Measurements from ENCODE around the gene RPL10.

The RPL10 gene

DNA sequence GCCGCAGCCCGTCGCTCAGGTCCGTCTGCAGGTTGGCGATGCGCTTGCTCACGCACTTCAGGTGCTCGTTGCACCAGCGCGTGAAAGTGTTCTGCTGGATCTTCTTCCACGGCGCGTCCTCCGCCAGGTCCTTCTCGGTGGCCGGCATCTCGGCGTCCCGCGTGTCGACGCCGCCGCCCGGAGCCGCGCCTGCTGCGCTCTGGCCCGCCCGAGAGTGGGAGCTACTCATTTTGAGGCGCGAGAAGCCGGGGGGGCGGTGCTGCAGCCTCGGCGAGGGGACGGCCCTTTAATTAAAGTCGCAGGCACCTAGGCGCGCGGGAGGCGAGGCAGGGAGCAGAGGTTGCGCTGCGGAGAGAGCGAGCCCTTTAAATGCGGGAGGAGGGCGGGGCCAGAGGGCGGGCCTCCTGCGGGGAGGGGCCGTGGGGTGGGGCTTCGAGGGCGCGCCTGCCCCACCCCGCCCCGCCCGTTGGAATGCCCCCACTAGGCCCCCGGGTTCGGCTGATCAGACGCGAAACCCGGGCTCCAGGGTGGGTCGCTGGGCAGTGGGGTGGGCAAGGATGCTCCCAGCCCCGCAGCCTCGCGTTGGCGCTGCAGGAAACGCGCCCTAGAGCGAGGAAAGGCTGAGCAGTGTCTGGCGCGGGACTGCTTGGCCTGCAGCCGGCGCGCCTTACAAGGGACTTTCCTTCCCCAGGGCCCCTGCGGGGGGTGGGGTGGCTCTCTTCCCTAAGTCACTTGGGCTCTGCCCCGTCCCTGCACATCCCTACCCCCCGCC lies 27.0 kb upstream of the RPL10 start:
- peaks cover 4% of the 10 kb centered on the region; the same call in 1 of the 2 replicates for H3K27me3 ChIP-seq (ENCODE audit: control insufficient read depth, insufficient read depth, low read length)
- H3K4me3 ChIP-seq (ENCODE audit: low read depth, low read length), result peak overlapping the region; percentile 92
- H3K9me3 ChIP-seq (ENCODE audit: control insufficient read depth, insufficient read depth, low read length), result peaks cover 26% of the 10 kb centered on the region
- H3K4me1 ChIP-seq (ENCODE audit: control insufficient read depth, insufficient read depth, low read length), result peaks cover 18% of the 10 kb centered on the region
- H3K27ac ChIP-seq (ENCODE audit: low read depth, low read length), result peak overlapping the region; percentile 97
- H3K9ac ChIP-seq (ENCODE audit: low read depth, low read length), result peak overlapping the region; percentile 99
- H3K36me3 ChIP-seq (ENCODE audit: control insufficient read depth, insufficient read depth, low read length), result peaks cover 31% of the 10 kb centered on the region

DNA sequence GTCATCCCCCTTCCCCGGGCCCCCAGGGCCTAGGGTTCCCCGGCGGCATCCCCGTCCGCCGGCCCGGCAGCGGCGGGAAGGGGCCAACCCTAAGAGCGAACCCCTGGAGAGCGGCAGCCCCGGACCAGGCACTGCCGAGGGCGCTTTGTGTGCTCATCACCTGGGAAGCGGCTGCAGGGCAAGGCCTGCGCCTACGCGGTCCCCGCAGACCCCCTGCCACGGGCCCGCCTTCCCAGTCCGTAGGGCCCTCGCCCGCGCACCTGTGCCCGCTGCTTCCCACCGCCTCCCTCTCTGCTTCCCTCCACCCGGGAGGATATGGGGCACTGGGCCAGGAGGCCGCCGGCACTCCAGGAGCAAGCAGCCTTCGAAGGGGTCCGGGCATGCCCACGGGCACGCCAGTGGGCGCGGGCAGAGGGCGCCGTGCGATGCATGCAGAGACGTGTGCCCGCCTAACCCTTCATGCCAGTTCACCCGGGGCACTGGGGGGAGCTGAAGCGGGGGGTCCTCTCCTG lies 26.3 kb upstream of the RPL10 start:
- Histone ChIP-seq H3K4me3 (ENCODE audit: low read depth, low read length) (peak overlapping the region; percentile 61), H3K36me3 (ENCODE audit: control insufficient read depth, insufficient read depth, low read length) (peaks cover 24% of the 10 kb centered on the region), H3K27me3 (ENCODE audit: control insufficient read depth, insufficient read depth, low read length) (peaks cover 4% of the 10 kb centered on the region; the same call in 1 of the 2 replicates), H3K9ac (ENCODE audit: low read depth, low read length) (no peak overlapping the region), H3K9me3 (ENCODE audit: control insufficient read depth, insufficient read depth, low read length) (peaks cover 24% of the 10 kb centered on the region), H3K27ac (ENCODE audit: low read depth, low read length) (no peak overlapping the region), H3K4me1 (ENCODE audit: control insufficient read depth, insufficient read depth, low read length) (peaks cover 18% of the 10 kb centered on the region)

DNA sequence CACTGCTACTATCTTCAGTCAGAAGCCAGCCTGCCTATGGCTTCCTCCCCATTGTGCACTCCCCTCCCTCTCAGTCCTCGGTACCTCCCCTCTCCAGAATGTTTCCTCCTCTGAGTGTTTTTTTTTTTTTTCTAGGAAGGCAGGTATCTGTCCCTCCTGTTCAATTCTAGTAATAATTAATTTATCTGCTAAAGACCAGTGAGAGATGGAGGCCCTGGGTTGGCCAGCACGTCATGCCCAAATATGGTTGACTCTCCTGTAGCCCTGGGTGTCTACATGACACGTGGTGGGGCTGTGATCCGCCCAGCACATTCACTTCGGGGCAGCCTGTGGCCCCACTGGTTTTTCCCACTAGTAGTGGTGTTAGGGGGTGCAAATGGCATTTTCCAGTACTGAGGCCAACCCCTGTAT lies 25.6 kb upstream of the RPL10 start:
- Histone ChIP-seq H3K9ac (ENCODE audit: low read depth, low read length) (no peak overlapping the region), H3K4me1 (ENCODE audit: control insufficient read depth, insufficient read depth, low read length) (peaks cover 18% of the 10 kb centered on the region), H3K4me3 (ENCODE audit: low read depth, low read length) (no peak overlapping the region; the same call in 1 of the 2 replicates), H3K27me3 (ENCODE audit: control insufficient read depth, insufficient read depth, low read length) (peaks cover 4% of the 10 kb centered on the region; the same call in 1 of the 2 replicates), H3K9me3 (ENCODE audit: control insufficient read depth, insufficient read depth, low read length) (peaks cover 22% of the 10 kb centered on the region), H3K36me3 (ENCODE audit: control insufficient read depth, insufficient read depth, low read length) (peaks cover 17% of the 10 kb centered on the region), H3K27ac (ENCODE audit: low read depth, low read length) (no peak overlapping the region)

DNA sequence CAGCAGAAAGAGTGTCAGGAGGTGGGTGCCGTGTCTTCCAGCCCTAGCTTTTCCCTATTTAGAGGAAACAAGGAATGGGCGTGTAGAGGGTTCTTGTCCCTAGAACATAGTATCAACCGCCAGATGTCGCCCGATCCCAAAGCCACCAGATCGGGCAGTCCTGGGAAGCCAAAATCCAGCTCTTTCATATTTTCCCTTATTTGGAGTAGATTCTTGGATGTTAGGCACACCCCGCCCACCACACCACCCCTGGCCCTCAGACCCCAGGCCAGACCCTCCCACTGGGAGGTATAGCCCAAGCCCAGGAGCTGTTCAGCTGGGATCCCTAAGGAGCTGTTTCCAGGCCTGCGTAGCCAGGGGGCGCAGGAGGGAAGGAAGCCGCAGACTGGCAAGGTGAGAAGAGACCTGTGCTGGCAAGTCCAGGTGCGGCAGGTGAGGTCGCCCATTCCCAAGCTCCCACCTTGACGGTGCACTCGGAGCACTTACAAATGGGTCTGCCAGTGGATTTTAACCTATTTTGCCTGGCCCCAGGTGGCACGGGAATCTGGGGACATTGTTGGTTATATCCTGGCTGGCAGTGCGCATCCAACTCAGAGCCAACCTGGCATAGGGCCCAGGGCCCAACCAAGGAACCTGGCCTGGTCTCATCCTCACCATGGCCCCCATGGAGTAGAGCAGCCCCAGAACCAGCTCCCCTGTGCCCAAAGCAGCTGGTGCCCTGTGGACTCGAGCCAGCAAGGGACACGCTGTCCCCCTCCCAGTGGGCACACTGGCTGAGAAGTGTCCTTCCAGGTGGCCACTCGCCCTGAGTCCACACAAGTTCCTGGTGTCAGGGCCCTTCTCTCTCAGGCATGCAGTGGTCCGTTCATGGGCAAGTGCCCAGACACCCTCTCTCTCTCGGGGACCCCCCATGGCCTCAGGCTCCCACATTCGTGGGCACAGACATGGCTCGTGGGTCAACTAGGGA lies 24.6 kb upstream of the RPL10 start:
- H3K27ac ChIP-seq (ENCODE audit: low read depth, low read length), result peak overlapping the region; percentile 51
- H3K36me3 ChIP-seq (ENCODE audit: control insufficient read depth, insufficient read depth, low read length), result peaks cover 7% of the 10 kb centered on the region
- H3K4me1 ChIP-seq (ENCODE audit: control insufficient read depth, insufficient read depth, low read length), result peaks cover 18% of the 10 kb centered on the region
- 0 out of 2 replicates have a peak overlapping the region, but pooled peaks have one; percentile 24 for H3K9ac ChIP-seq (ENCODE audit: low read depth, low read length)
- peaks cover 18% of the 10 kb centered on the region for H3K9me3 ChIP-seq (ENCODE audit: control insufficient read depth, insufficient read depth, low read length)
- peaks cover 4% of the 10 kb centered on the region; the same call in 1 of the 2 replicates for H3K27me3 ChIP-seq (ENCODE audit: control insufficient read depth, insufficient read depth, low read length)
- H3K4me3 ChIP-seq (ENCODE audit: low read depth, low read length), result peak overlapping the region; percentile 57

DNA sequence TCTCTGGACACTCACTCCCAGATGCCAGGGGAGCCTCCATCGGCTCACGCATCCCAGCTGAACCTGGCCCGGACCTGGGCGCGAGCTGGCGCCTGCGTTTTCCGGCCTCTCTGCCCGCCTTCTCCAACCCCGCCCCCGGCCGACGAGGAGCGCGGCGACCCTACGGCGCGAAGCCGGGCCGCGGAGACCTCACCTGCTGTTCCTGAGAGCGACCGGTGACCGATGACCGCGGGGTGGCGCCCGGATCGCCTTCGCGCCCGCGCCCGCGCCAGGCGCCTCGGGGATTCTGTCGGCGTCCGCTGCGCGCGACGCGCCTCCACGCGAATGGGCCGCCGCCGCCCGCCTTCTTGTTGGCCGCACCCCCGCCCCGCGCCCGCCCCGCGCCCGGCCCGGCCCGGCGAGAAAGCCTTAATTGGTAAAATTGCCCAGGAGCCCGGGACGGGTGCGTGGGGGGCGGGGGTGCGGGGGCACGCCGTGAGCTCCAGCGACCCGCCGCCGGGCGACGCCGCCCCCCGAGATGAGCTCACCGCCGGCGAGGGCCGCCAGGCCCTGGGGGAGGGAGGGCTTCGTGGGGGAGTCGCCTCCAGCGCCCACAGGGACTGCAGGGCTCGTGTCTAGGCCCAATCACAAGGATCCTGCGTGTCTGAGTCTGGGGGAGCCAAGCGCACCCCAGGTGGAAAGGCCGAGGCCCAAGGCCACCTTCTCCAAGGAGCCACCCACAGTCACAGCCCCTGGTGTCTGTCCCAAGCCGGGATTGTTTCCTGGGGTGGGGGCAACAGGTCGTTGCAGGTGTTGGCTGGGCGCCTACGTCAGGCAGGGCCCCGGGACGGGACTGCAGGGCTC lies 23.6 kb upstream of the RPL10 start, which contains the start of gene FLNA:
Gene FLNA (minus strand): TSS at position 322 of the 843 bp plus-strand sequence. CDS start 3,389 bp downstream, outside the sequence.
- Histone ChIP-seq H3K27me3 (ENCODE audit: control insufficient read depth, insufficient read depth, low read length) (peaks cover 4% of the 10 kb centered on the region; the same call in 1 of the 2 replicates), H3K9me3 (ENCODE audit: control insufficient read depth, insufficient read depth, low read length) (peaks cover 18% of the 10 kb centered on the region), H3K36me3 (ENCODE audit: control insufficient read depth, insufficient read depth, low read length) (peaks cover 5% of the 10 kb centered on the region; the same call in 1 of the 2 replicates), H3K4me1 (ENCODE audit: control insufficient read depth, insufficient read depth, low read length) (peaks cover 18% of the 10 kb centered on the region), H3K27ac (ENCODE audit: low read depth, low read length) (peak within 1 kb of the TSS; percentile 51), H3K9ac (ENCODE audit: low read depth, low read length) (0 out of 2 replicates have a peak within 1 kb of the TSS, but pooled peaks have one; percentile 24), H3K4me3 (ENCODE audit: low read depth, low read length) (peak within 1 kb of the TSS; percentile 57)

DNA sequence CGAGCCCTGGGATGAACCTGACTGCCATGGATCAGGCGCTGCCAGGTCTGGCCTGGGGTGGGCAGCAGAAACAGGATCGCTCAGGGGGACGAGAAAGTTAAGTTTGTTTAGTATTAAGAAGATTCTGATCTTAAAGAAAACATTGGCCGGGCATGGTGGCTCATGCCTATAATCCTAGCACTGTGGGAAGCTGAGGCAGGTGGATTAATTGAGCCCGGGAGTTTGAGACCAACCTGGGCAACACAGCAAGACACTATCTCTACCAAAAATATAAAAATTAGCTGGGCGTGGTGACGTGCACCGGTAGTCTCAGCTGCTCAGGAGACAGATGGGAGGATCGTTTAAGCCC lies 23.0 kb upstream of the RPL10 start:
- H3K9ac ChIP-seq (ENCODE audit: low read depth, low read length), result no peak overlapping the region
- peaks cover 17% of the 10 kb centered on the region for H3K9me3 ChIP-seq (ENCODE audit: control insufficient read depth, insufficient read depth, low read length)
- peaks cover 18% of the 10 kb centered on the region for H3K4me1 ChIP-seq (ENCODE audit: control insufficient read depth, insufficient read depth, low read length)
- H3K27ac ChIP-seq (ENCODE audit: low read depth, low read length), result no peak overlapping the region
- peak overlapping the region; percentile 45; the same call in 1 of the 2 replicates for H3K4me3 ChIP-seq (ENCODE audit: low read depth, low read length)
- H3K36me3 ChIP-seq (ENCODE audit: control insufficient read depth, insufficient read depth, low read length), result peaks cover 2% of the 10 kb centered on the region; the same call in 1 of the 2 replicates
- peaks cover 4% of the 10 kb centered on the region; the same call in 1 of the 2 replicates for H3K27me3 ChIP-seq (ENCODE audit: control insufficient read depth, insufficient read depth, low read length)

DNA sequence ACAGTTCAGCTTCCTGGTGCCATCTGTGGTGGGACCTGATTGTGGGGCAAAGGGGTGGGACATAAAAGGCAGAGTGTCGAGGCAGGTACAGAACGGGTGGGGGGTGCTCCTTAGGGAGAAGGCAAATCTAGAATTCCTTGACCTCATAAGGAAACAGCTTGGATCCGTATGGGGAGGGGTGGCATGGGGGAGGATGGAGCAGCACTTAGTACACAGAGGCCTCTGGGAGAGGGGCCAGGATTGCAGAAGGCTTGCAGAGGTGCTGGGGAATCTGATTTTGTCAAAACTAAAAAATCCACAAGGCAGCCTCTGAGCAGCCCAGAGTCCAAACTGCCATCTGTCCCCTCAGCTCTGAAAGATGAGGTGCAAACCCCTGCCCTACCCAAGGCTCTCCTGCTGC lies 21.4 kb upstream of the RPL10 start:
- H3K4me1 ChIP-seq (ENCODE audit: control insufficient read depth, insufficient read depth, low read length), result peaks cover 29% of the 10 kb centered on the region
- H3K27ac ChIP-seq (ENCODE audit: low read depth, low read length), result no peak overlapping the region
- peaks cover 23% of the 10 kb centered on the region for H3K9me3 ChIP-seq (ENCODE audit: control insufficient read depth, insufficient read depth, low read length)
- peaks cover 4% of the 10 kb centered on the region; the same call in 1 of the 2 replicates for H3K27me3 ChIP-seq (ENCODE audit: control insufficient read depth, insufficient read depth, low read length)
- no peak overlapping the region for H3K9ac ChIP-seq (ENCODE audit: low read depth, low read length)
- peaks cover 10% of the 10 kb centered on the region; the same call in 1 of the 2 replicates for H3K36me3 ChIP-seq (ENCODE audit: control insufficient read depth, insufficient read depth, low read length)
- no peak overlapping the region for H3K4me3 ChIP-seq (ENCODE audit: low read depth, low read length)

DNA sequence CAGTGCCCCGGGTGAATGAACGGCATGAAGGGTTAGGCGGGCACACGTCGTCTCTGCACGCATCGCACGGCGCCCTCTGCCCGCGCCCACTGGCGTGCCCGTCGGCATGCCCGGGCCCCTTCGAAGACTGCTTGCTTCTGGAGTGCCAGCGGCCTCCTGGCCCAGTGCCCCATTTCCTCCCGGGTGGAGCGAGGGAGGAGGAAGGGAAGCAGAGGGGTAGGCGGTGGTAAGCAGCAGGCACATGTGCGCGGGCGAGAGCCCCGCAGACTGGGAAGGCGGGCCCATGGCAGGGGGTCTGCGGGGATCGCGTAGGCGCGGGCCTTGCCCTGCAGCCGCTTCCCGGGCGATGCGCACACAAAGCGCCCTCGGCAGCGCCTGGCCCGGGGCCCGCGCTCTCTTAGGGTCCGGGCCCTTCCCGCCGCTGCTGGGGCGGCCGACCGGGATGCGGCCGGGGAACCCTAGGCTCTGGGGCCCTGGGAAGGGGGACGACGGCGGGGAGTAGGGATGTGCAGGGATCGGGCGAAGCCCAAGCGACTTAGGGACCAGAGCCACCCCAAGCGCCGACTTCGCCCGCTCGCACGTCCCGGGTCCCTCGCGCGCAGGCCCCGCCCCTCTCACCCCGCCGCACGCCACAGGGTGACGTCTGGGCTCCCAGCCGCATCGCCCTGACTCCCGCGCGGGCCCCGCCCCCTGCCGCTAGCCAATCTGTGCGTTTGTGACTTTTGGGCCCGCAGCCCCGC lies 19.9 kb upstream of the RPL10 start:
- H3K27me3 ChIP-seq (ENCODE audit: control insufficient read depth, insufficient read depth, low read length), result peaks cover 4% of the 10 kb centered on the region; the same call in 1 of the 2 replicates
- peak overlapping the region; percentile 96 for H3K27ac ChIP-seq (ENCODE audit: low read depth, low read length)
- H3K4me1 ChIP-seq (ENCODE audit: control insufficient read depth, insufficient read depth, low read length), result peaks cover 19% of the 10 kb centered on the region

DNA sequence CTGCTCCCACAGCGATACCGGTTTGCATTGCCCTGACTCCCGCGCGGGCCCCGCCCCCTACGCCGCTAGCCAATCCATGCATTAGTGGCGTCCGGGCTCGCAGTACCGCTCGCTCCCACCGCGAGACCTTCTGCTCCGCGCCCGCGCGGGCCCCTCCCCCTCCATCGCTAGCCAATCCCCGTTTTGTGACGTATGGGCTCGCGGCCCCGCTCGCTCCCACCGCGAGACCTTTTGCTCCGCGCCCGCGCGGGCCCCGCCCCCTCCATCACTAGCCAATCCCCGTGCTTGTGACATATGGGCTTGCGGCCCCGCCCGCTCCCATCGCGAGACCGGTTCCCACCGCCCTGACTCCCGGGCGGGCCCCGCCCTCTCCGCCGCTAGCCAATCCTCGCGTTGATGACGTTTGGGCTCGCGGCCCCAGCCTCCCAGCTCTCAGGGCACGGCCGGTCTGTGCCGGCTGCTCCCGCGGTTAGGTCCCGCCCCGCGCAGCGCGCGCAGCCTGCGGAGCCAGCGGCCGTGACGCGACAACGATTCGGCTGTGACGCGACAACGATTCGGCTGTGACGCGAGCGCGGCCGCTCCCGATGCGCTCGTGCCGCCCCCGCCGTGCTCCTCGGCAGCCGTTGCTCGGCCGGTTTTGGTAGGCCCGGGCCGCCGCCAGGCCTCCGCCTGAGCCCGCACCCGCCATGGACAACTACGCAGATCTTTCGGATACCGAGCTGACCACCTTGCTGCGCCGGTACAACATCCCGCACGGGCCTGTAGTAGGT lies 19.2 kb upstream of the RPL10 start, which contains the start of gene EMD:
Gene EMD (plus strand): TSS at position 497 of the 770 bp plus-strand sequence. CDS start 190 bp downstream, at position 687.
- peak within 1 kb of the TSS; percentile 96 for H3K27ac ChIP-seq (ENCODE audit: low read depth, low read length)
- H3K9me3 ChIP-seq (ENCODE audit: control insufficient read depth, insufficient read depth, low read length), result peaks cover 18% of the 10 kb centered on the region; the same call in 1 of the 2 replicates
- H3K36me3 ChIP-seq (ENCODE audit: control insufficient read depth, insufficient read depth, low read length), result peaks cover 10% of the 10 kb centered on the region; the same call in 1 of the 2 replicates

More for the DNA sequence above, 19.9 kb upstream of the RPL10 start:
- H3K9ac ChIP-seq (ENCODE audit: low read depth, low read length), result peak overlapping the region; percentile 70
- H3K4me3 ChIP-seq (ENCODE audit: low read depth, low read length), result peak overlapping the region; percentile 58
- H3K36me3 ChIP-seq (ENCODE audit: control insufficient read depth, insufficient read depth, low read length), result peaks cover 10% of the 10 kb centered on the region; the same call in 1 of the 2 replicates
- H3K9me3 ChIP-seq (ENCODE audit: control insufficient read depth, insufficient read depth, low read length), result peaks cover 17% of the 10 kb centered on the region

More for the DNA sequence above, 19.2 kb upstream of the RPL10 start, which contains the start of gene EMD:
- Histone ChIP-seq H3K9ac (ENCODE audit: low read depth, low read length) (peak within 1 kb of the TSS; percentile 92), H3K4me3 (ENCODE audit: low read depth, low read length) (peak within 1 kb of the TSS; percentile 80), H3K27me3 (ENCODE audit: control insufficient read depth, insufficient read depth, low read length) (peaks cover 1% of the 10 kb centered on the region; the same call in 1 of the 2 replicates), H3K4me1 (ENCODE audit: control insufficient read depth, insufficient read depth, low read length) (peaks cover 13% of the 10 kb centered on the region)
